NOMO-1 (cell line): Measurements from ENCODE around the gene FNIP2.
"Not testable (repeated sequence)": the region's sequence is repeated elsewhere in the genome, so short reads cannot be mapped to it uniquely, and the experiment has no call there.

Experiments
- DNase-seq, 2 experiments: peaks; one replicate each; lab custom pipeline; 2025; ENCODE audit not compliant: unreplicated experiment in 2 of 2; lab: John Stamatoyannopoulos, UW

FNIP2 gene

DNA sequence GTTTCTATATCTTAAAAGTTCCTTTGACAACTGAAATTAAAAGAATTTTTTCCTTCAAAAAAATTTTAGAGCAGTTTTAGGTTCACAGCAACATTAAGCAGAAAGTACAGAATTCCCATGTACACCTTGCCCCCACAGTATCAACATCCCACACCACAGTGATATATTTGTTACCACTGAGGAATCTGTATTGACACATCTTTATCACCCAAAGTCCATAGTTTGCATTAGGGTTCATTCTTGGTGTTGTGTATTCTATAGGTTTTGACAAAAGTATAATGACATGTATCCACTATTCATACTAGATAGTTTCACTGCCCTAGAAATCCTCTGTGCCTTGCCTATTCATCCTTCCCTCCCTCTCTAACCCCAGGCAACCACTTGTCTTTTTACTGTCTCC, 43.7 kb downstream of the FNIP2 start:
- no peak for DNase-seq

DNA sequence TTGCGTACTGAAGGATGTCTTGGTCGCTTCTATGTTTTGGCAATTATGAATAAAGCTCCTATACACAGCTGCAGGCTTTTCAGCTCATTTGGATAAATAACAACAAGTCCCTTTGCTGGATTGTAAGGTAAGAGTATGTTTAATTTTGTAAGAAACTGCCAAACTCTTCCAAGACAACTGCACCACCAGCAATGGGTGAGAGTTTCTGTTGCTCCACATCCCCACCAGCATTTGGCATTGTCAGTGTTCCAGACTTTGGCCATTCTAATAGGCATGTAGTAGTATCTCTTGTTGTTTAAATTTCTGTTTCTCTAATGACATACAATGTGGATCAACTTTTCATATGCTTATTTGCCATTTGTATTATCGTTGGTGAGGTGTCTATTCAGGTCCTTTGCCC, 44.3 kb downstream of the FNIP2 start:
- no peak for DNase-seq

DNA sequence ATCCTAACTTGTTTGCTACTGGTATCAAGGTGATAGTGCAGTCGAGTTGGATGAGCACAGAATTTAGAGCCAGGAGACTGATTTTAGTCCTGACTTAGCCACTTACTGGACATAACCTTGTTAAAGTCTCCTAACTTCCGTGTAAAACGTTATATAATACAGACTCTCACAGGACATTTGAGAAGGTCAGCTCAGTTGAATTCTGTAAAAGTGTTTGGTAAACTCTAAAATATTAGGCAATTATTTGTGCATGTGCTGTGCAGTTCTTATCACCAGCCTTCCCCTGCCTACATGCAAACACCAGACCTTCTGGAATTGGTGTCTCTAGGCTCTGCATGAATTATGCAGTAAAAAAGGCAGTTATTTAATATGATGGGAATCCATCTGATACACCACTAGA, 45.4 kb downstream of the FNIP2 start:
- no peak for DNase-seq

DNA sequence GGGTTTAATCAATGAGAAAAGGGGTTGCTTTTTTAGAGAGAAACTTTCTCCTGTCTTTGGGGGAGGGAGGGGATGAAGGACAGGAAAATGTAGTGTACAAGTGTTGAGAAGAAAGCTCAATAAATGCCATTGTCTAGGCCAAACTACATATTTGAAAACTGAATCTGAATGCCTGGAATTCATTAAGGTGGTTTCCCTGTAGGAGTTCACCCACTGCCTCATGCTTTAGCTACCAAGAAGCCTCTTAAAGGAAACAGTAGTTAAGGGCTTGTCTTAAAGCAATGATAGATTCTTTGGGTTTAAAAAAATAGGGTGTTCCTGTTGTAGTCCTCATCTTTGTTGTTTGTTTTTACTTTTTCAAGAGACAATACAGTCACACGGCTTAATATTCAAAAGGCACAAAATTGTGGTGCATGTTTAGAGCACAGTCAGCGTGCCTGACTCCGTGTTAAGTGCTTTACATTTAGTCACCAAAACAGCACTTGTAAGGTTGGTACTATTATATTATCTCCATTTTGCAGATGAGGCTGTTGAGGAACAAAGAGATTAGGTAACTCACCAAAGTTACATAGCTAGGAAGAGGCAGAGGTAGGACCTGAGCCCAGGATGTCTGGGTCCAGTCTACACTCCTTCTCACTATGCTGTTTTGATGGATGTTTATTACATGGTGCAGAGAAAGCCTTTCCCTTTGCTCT, 46.0 kb downstream of the FNIP2 start:
- DNase-seq: no peak

DNA sequence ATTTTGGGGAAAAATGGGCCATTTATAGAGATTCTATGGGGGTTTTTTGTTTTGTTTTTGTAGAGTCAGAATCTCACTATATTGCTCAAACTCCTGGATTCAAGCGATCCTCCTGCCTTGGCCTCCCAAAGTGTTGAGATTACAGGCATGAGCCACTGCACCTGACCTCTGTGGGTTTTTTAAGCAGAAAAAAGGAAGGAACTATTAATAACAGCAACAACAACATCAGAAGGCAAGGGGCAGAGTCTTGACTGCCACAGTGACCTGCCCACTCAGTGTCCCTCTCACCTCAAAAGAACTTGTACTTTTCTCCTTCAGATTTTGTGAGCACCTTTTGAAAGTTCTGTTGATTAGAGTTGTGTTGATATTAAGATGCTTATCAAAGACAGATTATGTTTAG, 48.1 kb downstream of the FNIP2 start:
- peak; percentile 19 to 25 for DNase-seq

DNA sequence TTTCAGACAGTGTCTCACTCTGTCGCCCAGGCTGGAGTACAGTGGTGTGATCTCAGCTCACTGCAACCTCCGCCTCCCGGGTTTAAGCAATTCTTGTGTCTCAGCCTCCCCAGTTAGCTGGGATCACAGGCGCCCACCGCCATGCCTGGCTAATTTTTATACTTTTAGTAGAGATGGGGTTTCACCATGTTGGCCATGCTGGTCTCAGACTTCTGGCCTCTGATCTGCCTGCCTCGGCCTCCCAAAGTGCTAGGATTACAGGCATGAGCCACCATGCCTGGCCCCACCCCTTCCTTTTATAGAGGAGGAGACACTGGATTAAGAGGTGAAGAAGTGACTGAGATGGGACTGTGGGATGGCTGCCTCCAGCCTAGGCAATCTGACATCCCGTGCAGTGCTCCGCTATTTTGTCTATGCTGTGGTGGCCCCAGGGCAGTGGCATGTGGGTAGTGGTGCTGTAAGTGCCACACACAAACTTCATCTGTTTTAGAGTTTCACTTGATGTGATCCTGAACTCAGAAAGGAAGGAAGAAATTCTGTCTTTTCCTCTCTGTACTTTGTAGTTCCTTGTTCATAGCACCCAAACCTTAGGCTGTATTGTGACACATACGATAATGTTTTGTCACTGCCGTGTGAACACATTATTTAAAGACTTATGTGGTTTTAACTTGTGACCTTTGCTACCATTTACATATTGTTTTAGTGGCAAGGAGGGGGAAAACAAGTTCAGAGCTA, 48.9 kb downstream of the FNIP2 start:
- DNase-seq: peak; percentile 51 to 90

DNA sequence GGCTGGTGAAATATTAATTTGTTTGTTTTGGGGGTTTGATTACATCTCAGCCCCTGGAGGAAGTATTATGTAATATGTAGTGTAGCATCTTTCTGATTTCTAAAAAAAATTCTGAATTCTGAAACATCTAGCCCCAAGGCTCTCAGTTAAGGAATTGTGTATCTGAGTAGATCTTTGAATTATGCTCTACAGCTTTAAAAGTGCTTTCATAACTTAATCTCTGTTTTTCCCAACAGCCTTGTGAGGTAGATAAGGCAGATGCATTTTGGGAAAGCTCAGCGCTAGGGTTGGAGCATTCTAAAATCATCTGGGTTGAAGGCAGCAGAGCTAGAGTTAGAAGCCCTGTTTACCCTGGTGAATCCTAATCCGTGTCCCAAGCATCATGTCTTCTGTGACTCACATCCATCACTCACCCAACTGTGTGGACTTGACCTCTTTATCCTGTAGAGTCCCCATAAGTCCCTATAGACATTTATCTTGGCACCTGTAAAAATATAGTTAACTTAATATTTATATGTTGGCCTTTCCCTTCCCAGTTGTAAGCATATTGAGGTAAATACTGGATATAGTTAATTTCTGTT, 49.8 kb downstream of the FNIP2 start:
- DNase-seq: peak in 1 of 2 experiments; percentile 2

DNA sequence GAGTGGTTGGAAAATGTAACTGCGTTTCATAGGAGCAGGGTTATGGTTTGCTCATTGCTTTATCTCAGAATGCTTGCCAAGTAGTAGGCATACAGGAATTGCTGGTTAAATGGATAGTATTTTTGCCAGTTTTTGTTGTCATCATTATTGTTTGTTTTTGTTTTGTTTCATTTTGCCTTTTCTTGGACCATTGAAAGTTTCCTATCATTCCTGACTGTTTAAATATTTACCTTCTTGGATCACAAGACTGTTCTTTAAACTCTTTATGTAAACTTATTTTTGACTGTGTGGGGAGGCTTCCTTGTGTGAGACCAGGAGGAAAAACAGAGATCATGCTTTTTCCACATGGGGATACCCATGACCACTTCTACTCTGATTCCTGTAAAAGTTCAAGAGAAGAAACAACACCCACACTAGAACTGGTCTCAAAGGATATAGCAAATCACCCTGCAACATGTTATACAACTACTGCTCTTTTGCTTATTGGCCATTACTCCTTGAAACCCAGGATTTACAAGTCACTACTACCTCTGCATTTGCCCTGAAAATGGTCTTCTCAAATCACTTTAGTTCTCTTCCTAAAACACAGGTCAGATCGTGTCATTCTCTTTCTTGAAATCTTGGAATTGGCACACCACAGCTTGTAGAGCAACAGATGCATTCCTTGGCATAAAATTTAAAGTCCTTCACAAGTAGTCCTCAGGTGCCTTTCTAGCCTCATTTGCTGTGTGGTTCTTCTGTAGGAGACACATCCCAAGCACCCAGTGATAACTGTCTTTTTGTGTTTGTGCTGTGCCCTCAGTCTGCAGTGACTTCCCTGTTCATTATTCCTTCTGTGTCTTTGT, 51.3 kb downstream of the FNIP2 start:
- no peak for DNase-seq

DNA sequence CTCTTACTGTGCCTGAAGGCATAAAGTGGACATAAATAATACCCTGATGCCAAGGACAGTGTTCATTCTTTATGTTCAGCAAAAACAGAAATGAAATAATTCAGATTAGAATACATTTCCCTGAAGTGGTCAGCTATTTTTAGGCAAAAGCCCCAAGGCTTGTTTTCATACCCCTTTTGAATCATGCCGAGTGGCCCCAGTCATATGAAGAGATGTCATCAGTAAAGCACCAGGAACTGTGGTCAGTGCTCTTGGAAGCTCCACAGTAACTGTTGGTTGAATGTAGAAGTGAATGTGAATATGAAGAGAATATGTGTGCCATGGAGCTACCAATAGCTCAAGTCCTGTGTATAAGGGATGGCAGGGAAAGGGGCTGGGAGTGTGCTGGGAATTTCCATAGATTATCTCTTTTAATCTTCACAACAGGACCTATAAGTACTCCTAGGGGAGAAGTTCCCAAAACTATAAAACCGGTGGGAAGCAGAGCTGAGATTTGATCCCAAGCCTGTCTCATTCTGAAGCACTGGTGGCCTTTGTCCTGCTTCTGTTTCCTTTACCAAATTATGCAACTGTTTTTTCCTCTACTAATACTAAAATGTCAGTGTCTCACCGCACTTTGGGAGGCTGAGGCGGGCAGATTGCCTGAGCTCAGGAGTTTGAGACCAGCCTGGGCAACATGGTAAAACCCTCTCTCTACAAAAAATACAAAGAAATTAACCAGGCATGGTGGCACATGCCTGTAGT, 52.6 kb downstream of the FNIP2 start:
- DNase-seq: no peak

DNA sequence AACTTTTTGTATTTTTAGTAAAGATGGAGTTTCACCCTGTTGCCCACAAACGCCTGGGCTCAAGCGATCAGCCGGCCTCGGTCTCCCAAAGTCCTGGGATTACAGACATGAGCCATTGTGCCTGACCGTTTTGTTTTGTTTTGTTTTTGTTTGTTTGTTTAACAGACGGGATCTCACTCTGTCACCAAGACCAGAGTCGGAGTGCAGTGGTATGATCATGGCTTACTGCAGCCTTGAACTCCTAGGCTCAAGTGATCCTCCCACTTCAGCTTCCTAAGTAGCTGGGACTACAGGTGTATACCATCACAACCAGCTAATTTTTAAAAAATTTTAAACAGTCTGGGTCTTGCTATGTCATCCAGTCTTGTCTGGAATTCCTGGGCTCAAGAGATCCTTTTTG, 53.5 kb downstream of the FNIP2 start:
- no peak for DNase-seq

DNA sequence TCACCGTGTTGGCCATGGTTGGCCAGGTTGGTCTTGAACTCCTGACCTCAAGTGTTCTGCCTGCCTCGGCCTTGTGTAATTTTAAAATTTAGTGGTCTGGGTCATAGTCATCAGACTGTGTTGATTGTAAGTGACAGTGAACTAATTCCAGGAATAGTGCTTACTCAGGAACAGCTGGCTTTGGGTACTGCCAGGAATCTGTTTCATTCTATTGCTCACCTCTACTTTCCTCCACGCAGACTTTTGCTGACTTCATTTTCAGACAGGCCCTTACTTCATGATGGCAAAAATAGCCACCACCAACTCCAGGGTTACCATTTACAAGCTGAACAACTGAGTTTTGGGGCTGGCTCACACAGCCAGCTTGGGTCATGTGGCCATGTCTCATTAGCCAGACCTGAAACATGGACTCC, 54.6 kb downstream of the FNIP2 start:
- no peak for DNase-seq

DNA sequence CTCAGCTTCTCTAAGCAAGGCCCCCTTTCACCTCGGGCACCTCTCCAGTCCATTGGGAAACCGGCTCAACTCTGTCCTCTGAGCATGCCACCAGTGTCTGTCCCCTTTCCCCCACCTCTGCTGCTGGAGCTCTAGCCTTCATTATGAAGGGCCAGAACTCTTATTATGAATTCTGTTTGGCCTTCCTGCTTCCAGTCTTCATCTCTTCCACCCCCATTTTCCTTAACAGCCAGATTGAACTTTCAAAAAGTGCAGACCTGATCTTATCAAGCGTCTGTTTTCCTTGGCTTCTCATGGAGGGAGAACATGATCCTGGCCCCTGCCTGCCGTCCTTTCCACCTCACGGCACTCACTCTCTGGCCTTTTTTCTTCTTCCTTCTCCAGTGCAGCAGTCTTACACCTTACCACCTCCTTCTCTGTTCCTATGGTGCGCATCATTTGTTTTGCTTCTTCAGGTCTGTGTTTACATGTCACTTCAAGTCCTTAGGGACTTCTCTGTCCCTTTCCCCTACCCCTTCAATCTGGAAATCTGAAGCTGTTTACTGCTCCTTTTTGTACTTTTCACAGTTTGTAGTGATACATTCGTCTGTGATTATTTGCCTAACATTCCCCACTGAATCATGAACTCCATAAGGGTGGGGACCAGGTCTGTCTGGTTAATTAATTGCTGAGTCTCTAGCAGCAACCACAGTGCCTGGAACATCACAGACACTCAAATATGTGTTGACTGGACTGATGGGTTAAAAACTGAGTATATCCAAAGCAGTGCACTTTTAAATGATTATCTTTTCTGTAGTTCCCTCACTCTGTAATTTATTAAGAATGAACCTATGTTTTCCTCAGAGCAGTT, 55.8 kb downstream of the FNIP2 start:
- DNase-seq: no peak

DNA sequence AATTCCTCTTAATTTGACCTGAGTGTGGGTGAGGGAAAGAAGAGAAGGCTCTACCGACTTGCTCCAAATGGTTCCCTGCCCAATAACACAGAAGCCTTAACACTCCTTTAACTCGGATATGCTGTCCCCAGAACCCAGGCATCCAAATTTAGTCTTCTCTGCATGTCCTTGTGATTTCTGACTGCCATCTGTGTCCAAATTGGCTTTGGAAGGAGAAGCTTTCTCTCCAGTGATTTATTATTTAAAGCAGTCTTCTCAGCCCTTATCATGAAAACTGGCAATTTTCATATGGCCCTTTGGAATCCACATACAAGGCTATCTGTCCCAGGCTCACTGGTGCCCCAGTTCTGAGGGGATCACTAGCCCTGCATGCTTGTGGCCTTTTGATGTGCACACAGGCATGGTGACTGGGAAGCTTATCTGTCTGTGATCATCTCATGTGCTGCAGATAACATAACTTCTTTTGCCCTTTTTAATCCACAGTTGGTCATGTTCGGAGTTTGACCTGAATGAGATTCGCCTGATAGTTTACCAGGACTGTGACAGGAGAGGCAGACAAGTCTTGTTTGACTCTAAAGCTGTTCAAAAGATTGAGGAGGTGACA, 56.7 kb downstream of the FNIP2 start:
- no peak for DNase-seq

DNA sequence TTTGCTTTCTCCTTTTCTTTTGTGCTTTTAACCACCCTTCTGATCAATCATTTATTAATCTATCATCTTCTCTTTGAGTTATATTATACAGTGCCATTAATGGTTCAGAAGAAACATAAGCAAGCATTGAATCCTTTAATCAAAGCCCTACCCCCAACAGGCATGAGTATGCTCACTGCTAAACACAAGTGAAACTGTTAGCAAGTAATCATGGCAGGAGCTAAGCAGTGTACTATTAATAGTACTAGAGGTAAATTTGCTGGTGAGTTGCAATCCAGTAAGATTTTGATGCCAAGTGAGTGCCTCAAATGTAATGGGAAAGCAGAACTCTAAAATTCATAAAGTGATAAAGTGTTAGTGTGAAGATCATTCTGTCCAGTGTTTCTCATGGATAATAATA, 57.2 kb downstream of the FNIP2 start:
- DNase-seq: no peak

DNA sequence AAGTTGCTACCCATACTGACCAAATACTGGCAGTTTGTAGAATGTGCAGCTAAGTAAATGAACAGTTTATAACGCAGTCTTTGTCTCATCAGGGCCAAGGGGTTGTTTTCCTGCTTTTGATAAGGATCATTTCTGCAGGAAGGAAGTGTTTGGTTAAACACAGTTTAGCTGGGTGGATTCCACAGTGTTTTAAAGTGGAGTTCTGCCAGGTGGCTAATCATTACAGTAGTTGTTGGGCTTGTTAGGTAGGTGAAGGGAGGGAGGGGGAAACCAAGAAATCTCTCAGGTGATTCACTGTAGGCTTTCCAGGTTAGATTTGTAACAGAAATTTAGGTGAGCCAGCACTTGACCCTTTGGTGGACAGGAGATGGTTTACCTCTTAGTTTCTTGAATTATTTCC, 58.1 kb downstream of the FNIP2 start:
- no peak for DNase-seq

DNA sequence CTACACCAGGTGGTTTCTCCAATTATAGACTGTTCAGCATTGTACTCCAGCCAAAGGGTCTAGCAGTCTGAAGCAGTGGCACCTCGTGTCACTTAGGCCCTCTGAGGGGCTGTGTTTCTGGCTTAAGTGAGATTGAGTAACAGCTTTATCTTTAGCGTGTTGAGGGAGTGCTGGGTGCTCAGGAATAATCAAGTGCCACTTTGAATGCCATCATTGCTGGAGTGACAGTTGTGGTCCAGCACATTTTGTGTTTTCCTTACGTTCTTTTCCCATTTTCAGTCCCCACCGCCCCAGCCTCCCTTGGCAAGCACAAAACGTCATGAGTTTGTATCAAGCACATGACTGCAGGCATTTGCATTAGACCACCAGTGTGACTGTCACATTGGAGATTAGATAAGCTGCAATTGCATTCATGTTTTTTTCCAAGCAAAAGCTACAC, 58.7 kb downstream of the FNIP2 start:
- no peak for DNase-seq

DNA sequence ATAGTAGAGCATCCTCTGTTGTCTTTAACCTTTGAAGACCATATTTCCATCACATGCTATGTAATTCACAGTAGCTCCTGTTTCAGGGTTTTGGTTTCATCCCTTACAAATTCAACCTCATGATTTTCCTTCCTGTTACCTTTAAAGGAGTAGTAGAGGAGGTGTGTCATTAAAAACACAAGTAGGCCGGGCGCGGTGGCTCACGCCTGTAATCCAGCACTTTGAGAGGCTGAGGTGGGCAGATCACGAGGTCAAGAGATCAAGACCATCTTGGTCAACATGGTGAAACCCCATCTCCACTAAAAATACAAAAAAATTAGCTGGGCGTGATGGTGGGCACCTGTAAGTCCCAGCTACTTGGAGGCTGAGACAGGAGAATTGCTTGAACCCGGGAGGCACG, 59.3 kb downstream of the FNIP2 start:
- not testable (repeated sequence) for DNase-seq

DNA sequence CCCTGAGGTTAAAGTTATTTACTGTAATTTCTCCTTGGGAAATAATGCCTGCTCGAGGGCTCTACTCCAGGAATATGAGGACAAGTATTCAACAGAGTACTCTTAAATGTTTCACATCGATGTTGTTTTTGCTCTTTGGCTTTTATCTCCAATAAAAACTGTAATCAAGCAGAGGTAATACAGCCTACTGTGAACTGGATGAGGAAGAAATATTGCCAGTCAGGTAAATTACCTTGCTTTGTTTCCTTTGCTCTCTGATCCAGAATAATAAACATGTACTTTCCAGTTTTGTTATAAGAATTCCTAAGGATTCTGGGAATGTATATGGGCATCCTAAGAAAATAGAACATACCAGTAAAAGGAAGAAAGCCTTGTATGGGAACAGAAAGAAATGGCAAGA, 60.4 kb downstream of the FNIP2 start:
- no peak for DNase-seq

DNA sequence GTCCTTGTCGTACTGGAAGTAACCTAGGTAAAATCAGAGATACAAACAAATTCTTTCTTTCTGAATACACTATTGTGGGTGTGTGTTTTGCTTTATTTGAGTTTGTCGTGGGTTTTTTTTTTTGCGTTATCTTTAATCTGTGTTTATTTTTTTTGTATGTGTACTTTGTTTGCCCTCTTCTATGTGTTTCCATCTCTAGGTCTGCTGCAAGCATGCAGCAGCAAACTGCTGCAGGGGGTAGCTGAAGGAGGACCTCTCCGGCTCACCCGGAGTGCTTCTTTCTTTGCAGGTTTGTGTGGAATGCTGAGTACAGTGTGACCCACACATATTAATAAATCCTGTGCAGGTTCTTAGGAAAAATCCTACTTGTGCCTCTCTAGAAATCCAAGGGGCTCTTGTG, 64.8 kb downstream of the FNIP2 start:
- DNase-seq: no peak
